ENCODE measurements around the gene NTPCR.

Gene NTPCR

GRCh38 chr1:233005156-233005555 is 54.7 kb downstream of the NTPCR start:
- in situ Hi-C loops (cut with MboI; ENCODE audit: low sequenced_read_pairs), result no loop called here

GRCh38 chr1:233005703-233006102 is 55.3 kb downstream of the NTPCR start:
- in situ Hi-C loops (cut with MboI; ENCODE audit: low sequenced_read_pairs), result no loop called here

DNA sequence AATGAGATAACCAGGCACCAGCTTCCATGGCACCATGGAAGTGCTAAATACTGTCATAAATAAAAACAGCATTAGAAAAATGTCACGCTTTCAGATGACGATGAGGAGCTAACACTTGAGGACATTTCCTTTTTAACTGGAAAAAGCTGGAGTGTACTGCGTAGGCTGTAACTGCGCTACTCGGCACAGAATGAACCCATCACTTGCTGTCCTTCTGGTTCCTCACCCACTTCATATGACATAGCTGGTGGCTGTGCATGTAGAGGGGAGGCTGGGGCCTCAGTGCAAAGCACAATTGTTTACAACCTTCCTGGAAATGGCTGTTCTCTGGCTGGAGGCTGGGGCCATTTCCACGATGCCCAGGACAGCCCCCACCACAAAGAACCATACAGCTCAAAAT is 55.7 kb downstream of the NTPCR start:
- in situ Hi-C loops (cut with MboI; ENCODE audit: low sequenced_read_pairs), result no loop called here

DNA sequence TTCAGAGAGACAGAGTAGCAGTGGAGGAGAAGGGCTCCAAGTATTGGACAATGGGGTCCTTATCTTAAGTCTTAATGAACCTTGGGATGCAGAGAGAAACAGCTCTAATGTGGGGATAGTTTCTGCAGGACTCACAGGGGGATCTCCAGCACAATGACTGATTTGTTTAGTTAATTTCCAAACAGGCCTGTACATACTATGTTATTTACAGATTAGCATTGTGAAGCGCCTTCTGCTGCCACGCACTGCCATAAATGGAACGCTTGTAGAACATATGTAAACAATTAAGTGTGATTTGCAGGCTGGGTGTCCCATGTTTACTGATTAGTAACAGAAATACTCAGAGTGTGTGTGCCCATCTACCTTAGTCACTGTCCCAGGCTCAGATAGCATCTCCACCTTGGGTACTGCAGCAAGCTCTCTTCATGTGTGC is 56.1 kb downstream of the NTPCR start:
- in situ Hi-C loops (cut with MboI; ENCODE audit: low sequenced_read_pairs), result no loop called here

GRCh38 chr1:233010146-233010545 is 59.7 kb downstream of the NTPCR start:
- in situ Hi-C loops (cut with MboI; ENCODE audit: low sequenced_read_pairs), result no loop called here

GRCh38 chr1:233012021-233012420 is 61.6 kb downstream of the NTPCR start:
- in situ Hi-C loops (cut with MboI; ENCODE audit: low sequenced_read_pairs), result no loop called here

- in situ Hi-C loops (cut with MboI; ENCODE audit: low sequenced_read_pairs), result no loop called here
These were observed 65.6 kb downstream of the NTPCR start for GRCh38 chr1:233015965-233016364.

- in situ Hi-C loops (cut with MboI; ENCODE audit: low sequenced_read_pairs), result no loop called here
These were observed 66.4 kb downstream of the NTPCR start for GRCh38 chr1:233016798-233017197.

- in situ Hi-C loops (cut with MboI; ENCODE audit: low sequenced_read_pairs), result no loop called here
These were observed 68.7 kb downstream of the NTPCR start for GRCh38 chr1:233019083-233019482.

DNA sequence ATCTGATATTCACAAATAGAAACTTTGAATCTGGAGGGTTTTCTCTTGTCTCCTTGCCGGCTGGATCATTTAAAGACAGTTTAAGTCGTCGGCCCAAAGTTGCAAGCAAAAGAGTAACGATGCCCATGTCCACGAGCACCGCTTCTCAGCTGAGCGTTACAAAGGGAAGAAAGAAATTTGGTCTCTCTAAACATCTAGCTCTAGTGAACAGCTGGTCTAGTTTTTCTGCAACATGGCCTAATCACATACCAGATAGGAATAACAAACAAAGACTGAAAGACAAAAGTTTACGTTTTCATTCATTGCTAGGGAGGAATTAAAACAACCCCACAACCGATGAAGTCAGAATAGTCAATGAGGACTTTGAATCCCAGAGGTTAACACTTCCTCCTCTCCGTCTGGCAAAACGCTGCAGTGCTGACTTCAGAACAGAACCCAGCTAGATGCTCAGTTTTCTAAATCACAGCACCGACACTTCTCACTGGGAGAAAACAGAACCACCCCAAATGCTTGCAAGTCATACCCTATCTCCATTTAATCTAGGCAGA is 69.4 kb downstream of the NTPCR start:
- in situ Hi-C loops (cut with MboI; ENCODE audit: low sequenced_read_pairs), result no loop called here

DNA sequence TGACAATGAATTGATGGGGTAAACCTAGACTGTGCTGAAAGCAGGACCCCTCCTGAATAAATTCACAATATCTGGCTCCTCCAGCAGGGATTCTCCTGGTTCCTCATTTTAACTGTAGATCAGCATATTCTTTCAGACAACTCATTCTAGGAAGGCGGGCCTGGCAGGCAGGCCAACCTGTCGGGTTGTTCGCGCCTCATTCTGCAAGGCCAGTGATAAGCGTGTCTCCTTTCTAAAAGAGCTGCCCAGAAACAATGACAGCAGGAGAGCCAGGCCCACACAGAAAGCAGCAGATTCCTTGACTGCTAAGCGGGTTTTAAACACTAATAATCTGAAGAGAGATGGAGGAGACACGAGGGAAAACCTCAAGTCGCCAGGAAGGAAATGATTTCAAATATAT is 70.0 kb downstream of the NTPCR start:
- in situ Hi-C loops (cut with MboI; ENCODE audit: low sequenced_read_pairs), result no loop called here

GRCh38 chr1:233022246-233022645 is 71.8 kb downstream of the NTPCR start:
- in situ Hi-C loops (cut with MboI; ENCODE audit: low sequenced_read_pairs), result no loop called here

- in situ Hi-C loops (cut with MboI; ENCODE audit: low sequenced_read_pairs), result no loop called here
These were observed 73.8 kb downstream of the NTPCR start for GRCh38 chr1:233024199-233024598.

DNA sequence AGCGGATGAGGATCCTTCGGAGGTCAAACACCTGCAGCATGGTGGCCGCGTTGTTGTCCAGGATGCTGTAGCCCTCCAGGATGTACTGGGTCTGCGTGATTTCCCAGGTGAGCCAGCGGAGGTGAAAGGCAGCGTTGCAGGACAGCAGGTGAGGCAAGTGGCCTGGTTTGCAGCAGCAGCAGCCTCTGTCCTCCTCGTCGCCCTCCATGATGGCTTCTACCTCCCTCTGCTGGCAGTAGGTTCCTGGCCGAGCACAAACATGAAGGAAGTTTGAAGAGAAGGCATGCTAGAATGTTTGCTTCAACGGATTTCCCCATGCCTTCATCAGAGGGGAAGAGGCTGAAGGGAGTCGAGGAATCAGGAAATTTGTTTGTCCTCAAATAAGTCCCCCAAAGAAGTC is 74.7 kb downstream of the NTPCR start:
- in situ Hi-C loops (cut with MboI; ENCODE audit: low sequenced_read_pairs), result no loop called here

DNA sequence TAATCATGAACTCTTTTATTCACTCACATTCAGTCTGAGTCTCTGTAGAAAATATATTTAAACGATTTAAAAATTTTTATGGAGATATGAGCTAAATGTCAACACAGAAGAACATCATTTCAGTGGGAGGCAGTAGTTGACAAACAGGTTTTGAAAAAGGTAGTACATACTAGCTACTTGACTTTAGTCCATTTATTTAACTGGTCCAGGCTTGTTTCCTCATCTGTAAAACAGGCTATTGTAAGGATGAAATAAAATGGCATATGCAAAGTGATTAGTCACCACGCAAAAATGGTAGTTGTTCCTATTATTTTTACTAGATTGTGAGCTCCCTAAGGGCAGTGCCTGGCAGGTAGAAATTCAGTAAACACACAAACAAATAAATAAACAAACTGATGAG is 75.2 kb downstream of the NTPCR start:
- in situ Hi-C loops (cut with MboI; ENCODE audit: low sequenced_read_pairs), result no loop called here

DNA sequence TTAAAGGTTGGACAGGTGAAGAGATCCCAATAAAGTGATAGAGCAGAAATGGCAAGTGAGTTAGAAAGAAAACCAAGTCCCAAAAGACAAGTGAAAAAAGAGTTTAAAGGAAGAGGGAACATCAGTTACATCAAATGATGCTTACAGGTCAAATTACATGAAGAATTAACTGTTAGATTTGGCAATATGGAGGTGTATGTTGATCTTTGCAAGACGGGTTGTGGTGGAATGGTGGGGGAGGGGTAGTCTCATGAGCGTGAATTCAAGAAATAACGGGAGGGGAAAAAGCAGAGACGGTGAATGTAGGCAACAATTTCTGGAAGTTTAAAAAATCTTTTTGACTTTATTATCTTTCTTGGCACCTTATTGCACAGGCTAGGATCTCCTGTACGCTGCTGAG is 76.6 kb downstream of the NTPCR start:
- in situ Hi-C loops (cut with MboI; ENCODE audit: low sequenced_read_pairs), result no loop called here

DNA sequence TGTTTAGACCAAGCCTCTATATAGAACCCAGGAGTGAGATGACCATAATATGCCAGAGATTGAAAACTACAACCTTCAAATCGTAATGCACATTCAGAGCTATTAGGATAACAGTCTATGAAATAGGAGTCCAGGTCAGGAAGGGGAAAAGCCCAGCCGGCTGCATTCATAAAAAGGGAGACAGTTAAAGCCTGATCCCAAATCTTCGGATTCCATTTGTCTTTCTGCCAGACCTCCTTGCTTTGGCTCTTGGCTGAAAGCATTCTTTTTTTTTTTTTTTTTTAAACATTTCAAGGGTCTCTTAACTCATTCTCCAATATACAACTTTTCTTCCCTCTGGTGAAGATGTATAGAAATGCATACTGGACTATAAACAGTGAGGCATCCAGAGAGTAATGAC is 81.1 kb downstream of the NTPCR start:
- in situ Hi-C loops (cut with MboI; ENCODE audit: low sequenced_read_pairs), result no loop called here

DNA sequence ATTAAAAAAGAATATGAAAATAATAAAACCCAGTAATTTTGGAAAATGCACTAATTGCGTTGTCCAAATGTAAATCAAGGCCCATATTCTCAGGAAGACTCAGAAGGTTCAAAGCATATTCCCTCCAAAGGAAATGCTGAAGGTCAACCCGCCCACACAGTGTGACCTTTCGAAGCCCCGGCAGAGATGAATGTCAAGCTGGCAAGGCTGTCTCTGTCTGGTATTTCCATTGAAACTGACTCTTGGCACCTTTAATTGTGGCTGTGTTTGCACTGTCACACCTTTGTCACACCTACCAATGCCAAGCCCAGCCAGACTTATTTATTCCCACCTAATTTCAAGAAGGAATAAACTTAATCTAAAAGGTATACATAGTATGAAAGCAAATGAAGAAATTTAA is 82.5 kb downstream of the NTPCR start:
- in situ Hi-C loops (cut with MboI; ENCODE audit: low sequenced_read_pairs), result no loop called here

- in situ Hi-C loops (cut with MboI; ENCODE audit: low sequenced_read_pairs), result no loop called here
These were observed 83.0 kb downstream of the NTPCR start for GRCh38 chr1:233033361-233033760.
